Liver (tissue), 3 donors: ENCODE data around the gene PON1.

Experiments used
- CTCF ChIP-seq: fragments of 150-350 bp; IDR thresholded peaks from 2 replicates; pipeline ENCODE4 v1.5.1; 2017; ENCODE audit warnings: improper control_type of control experiment, low read depth, low read length; ENCODE audit not compliant: missing input control
- EGR1 ChIP-seq, 2 donors: IDR thresholded peaks; 2 replicates each; pipeline ENCODE4 v1.6.1; 2016 to 2018; ENCODE audit warnings: antibody characterized with exemption in 2 of 2, low read depth in 2 of 2
- RXRA ChIP-seq, 2 donors: IDR thresholded peaks; 2 replicates each; pipeline ENCODE4 v1.6.1; 2017 to 2018; ENCODE audit warnings: antibody characterized with exemption in 2 of 2, mild to moderate bottlenecking in 1 of 2
- SP1 ChIP-seq: IDR thresholded peaks from 2 replicates; pipeline ENCODE4 v1.6.1; 2018; ENCODE audit warnings: antibody characterized with exemption, mild to moderate bottlenecking
- donor health status: healthy.
- donor health status: healthy.

GRCh38 chr7:95317546-95317945 is 6.8 kb downstream of the PON1 start:
- TF ChIP-seq CTCF (no peak), SP1 (no peak), RXRA (IDR thresholded peaks at IDR 0.05) (peak in 1 of 2 donors; percentile 15), EGR1 (IDR thresholded peaks at IDR 0.05; ENCODE audit: low read depth in 2 of 2) (no peak)
